Measurements from ENCODE around the gene CCDC8.
"Not testable (repeated sequence)": the region's sequence is repeated elsewhere in the genome, so short reads cannot be mapped to it uniquely, and the experiment has no call there.

CCDC8 gene

DNA sequence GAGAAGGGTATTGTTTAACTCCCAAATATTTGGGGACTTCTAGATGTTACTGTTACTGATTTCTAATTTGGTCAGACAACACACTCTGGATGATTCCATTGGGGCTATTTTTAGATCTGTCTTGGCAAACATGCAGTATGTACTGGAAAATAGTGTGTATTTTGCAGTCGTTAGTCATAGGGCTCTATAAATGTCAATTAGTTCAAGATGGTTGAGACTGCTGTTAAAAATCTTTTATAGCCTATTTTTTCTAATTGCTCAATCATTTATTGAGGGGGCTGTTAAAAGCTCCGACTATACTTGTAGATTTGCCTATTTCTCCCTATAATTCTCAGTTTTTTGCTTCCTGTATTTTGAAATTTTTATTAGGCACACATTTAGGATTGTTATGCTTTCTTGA is 35.1 kb downstream of the CCDC8 start:
- no peak for DNase-seq

GRCh38 chr19:46376241-46377153 is 36.9 kb downstream of the CCDC8 start:
- DNase-seq: no peak

DNA sequence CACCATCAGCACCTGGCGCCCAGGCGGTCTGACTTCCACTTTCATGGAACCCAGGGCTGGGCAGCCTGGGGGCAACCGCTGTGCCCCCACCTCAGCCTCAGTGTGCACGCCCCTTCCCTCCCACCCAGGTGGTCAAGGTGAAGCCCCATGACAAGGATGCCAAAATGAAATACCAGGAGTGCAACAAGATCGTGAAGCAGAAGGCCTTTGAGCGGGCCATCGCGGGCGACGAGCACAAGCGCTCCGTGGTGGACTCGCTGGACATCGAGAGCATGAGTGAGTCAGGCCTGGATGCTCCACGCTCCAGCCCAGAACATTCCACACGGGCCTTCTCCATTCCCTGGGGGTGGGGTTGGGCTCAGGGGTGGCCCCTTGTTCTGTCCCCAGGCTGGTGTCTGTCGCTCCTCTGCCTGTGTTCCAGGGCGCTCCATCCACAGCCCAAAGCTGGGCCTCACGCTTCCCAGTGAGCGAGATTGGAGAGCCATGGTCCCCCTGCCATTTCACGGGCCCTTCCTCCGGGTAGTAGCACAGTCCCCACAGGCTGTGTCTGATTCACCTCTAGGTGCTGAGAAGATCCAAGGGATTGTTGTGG is 37.8 kb downstream of the CCDC8 start:
- not testable (repeated sequence) for DNase-seq

DNA sequence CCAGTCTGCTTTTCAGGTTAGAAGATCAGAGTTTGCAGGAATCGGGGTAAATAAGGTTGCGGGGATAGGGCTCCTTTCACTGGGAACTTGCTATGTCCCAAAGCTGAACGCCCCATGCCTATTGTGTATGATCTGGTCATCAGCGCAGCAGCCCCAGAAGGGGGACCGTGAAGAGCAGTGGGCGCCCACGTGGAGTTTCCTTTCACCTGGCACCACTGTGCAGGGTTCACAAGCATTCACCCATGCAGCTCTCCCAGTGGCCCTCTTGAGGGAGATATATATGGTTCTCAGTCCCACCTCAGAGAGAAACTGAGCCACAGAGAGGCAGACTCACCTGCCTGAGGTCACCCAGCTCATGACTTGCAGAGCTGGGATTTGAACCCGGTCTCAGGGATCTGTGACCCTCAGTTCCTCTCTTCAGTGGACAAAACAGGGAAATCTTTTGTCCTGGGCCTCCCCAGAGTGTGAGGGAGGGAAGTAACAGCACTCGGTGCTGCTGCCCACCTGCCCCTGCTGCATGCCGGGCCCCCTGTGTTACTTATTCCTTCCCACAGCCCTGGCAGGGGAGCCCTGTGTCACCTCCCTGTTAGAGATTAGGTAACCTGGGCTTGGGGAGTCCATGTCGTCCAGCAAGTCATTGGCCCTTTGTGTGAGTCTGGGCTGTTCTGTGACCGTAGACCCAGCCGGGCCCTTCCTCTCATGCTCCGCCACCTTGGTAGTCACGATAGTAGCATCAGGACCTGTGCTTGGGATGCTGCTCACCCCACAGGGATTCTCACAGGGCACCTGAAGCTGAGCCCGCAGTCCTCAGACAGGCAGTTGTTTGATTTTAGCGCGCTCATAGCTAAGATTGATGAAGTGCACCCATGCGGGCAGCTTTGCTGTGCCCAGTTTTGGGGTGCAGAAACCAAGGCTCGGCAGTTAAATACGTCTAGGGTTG is 38.6 kb downstream of the CCDC8 start:
- DNase-seq: no peak

GRCh38 chr19:46373491-46374359 is 39.6 kb downstream of the CCDC8 start:
- no peak for DNase-seq

- no peak for DNase-seq
Observed at GRCh38 chr19:46372901-46373490, 40.4 kb downstream of the CCDC8 start.

DNA sequence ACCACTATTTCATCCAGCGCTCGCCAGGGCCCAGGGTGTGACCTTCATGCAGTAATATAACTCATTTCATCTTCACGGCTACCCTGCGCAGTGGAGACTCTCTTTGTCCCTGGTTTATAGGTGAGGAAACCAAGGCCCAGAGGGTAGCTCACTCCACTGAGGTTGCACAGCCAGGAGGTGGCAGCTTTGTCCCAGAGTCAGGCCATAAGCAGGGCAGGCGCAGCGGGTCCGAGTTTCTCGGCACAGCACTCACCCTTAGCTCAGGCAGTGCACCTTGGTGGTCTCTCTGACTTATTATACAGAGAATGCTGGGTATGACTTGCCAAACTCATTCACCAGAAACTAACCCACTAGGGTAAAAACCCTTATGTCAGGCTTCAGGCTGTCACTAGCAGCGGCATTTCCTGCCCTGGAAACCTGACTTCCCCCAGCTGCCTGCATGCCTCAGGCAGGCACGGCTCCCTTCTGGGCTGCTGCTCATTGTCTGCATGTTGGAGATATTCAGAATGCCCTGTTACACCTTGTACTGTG is 41.9 kb downstream of the CCDC8 start:
- DNase-seq: no peak

DNA sequence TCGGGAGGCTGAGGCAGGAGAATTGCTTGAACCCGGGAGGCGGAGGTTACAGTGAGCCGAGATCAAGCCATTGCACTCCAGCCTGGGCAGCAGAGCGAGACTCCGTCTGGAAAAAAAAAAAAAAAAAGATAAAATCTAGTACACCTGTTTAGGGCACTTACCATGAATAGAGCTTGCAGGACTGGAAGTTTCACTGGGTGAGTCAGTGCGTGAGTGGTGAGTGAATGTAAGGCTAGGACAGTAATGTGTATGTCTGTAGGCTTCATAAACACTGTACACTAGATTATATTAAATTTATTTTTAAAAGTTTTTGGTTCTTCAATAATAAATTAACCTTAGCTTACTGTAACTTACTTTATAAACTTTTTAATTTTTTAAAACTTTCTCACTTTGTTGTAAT is 43.5 kb downstream of the CCDC8 start:
- no peak for DNase-seq

GRCh38 chr19:46368116-46368515 is 45.2 kb downstream of the CCDC8 start:
- DNase-seq: no peak

GRCh38 chr19:46367426-46367825 is 45.9 kb downstream of the CCDC8 start:
- DNase-seq: no peak

- no peak for DNase-seq
Observed at GRCh38 chr19:46366620-46367292, 46.6 kb downstream of the CCDC8 start.

DNA sequence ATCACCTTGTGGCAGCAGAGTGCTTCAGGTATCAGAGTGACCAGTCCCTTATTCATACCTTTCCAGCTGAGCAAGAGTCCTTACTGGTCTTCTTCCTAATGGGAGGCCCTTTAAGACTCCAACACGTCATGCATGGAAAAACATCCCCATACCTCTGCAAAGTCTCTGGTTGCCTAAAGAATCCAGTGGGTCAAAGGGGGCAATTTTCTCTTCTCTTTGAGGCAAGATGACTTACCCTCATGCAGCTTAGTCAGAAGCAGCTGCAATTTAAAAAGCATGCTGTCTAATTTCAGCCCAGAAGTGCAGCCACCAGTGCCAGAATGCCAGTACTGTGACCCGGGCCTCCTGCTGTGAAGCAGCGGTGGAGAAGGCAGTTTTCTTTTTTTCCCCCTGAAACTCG is 47.8 kb downstream of the CCDC8 start:
- no peak for DNase-seq

DNA sequence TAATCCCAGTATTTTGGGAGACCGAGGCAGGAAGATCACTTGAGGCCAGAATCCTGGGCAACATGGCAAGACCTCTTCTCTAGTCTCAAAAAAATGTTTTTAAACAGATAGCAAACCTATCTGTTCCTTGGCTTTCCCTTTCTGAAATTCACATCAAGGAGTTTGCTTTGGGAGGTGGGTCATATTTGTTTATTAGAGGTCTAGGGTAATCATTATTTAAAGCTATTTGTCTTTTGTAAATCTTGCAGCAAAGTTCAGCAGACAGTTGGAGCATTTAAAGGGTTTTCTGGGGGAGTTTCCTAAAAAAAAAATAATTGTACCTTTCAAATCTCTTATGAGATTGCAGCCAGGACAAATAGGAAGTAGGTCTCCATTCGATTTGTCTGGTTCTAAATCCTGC is 49.0 kb downstream of the CCDC8 start:
- DNase-seq: no peak

- no peak for DNase-seq
Observed at GRCh38 chr19:46361915-46362314, 51.4 kb downstream of the CCDC8 start.

Measured in activated CD4-positive, alpha-beta T cell treated with anti-CD3 and anti-CD28 coated beads, Interleukin-2, amount 50 U/mL, for 1 hour (primary cell).